Dermis microvascular lymphatic vessel endothelial cell (primary cell): Measurements from ENCODE around the gene STEAP1B. TPM values are rescaled to one million over a fixed set of nuclear protein-coding genes. Genes with fewer than 3 reads are reported as not detected.

ENCODE experiments used
- DNase-seq, 2 donors: peaks; one replicate each; pipeline versions ENCODE4 v3.0.0 to v3.0.0-alpha.2; 2010; ENCODE audit warnings: low read depth in 2 of 2
- total RNA-seq: library from RNA; depleted of rRNA; stranded (reverse); fragments of >200 nt; gene quantifications from 2 replicates; pipeline ENCODE4 v1.2.1, GENCODE V29; 2014

STEAP1B gene
- total RNA-seq, 1 donor from 2014 or later: 10.9 TPM

GRCh38 chr7:22373388-22373787, 126.6 kb downstream of the STEAP1B start:
- DNase-seq: no peak

- no peak for DNase-seq
These were observed 127.1 kb downstream of the STEAP1B start for GRCh38 chr7:22372863-22373262.

GRCh38 chr7:22371878-22372277, 128.1 kb downstream of the STEAP1B start:
- DNase-seq: no peak

Other genes starting within 250 kb of the STEAP1B start
- 138 and 171 TPM in 2 replicates for gene RAPGEF5, start 143.0 kb downstream of the STEAP1B start, total RNA-seq
- gene IL6, start 227.0 kb upstream of the STEAP1B start, total RNA-seq: 0.25 and 0.39 TPM in 2 replicates